ENCODE data around the gene SLC23A1.

The SLC23A1 gene

DNA sequence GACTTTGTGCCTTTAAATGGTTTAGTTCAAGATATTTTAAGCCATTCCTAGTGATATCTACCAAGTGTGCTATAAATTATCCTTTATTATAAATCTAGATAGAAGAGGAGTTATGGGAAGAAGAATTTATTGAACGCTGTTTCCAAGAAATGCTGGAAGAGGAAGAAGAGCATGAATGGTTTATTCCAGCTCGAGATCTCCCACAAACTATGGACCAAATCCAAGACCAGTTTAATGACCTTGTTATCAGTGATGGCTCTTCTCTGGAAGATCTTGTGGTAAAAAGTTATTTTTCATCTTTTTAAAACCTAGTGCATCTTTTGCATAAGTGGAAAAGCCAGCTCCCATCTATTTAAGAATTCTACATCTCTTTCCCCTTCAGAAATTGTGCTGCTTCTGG lies 18.6 kb downstream of the SLC23A1 start:
- no peak overlapping the region for H2AFZ ChIP-seq (ENCODE audit: low read length)
- H3K9me3 ChIP-seq (ENCODE audit: low read length): no peaks in the 10 kb centered on the region
- H3K4me1 ChIP-seq (ENCODE audit: insufficient read depth, low read length, severe bottlenecking): no peaks in the 10 kb centered on the region
- no peak overlapping the region for H3K4me2 ChIP-seq (ENCODE audit: low read length)
- H3K9me2 ChIP-seq (ENCODE audit: low read depth, low read length): no peaks in the 10 kb centered on the region
- peaks cover 4% of the 10 kb centered on the region; the same call in 1 of the 2 replicates for H4K20me1 ChIP-seq (ENCODE audit: insufficient read depth, low read length)
- no peaks in the 10 kb centered on the region for H3K27me3 ChIP-seq (ENCODE audit: insufficient read depth, low read length)
- peaks cover 65% of the 10 kb centered on the region for H3K36me3 ChIP-seq (ENCODE audit: insufficient read depth, low read length)
- H3K27ac ChIP-seq (ENCODE audit: low read depth, low read length, poor library complexity, severe bottlenecking): no peak overlapping the region
- TF ChIP-seq, protein P1, sequence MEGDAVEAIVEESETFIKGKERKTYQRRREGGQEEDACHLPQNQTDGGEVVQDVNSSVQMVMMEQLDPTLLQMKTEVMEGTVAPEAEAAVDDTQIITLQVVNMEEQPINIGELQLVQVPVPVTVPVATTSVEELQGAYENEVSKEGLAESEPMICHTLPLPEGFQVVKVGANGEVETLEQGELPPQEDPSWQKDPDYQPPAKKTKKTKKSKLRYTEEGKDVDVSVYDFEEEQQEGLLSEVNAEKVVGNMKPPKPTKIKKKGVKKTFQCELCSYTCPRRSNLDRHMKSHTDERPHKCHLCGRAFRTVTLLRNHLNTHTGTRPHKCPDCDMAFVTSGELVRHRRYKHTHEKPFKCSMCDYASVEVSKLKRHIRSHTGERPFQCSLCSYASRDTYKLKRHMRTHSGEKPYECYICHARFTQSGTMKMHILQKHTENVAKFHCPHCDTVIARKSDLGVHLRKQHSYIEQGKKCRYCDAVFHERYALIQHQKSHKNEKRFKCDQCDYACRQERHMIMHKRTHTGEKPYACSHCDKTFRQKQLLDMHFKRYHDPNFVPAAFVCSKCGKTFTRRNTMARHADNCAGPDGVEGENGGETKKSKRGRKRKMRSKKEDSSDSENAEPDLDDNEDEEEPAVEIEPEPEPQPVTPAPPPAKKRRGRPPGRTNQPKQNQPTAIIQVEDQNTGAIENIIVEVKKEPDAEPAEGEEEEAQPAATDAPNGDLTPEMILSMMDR (IDR thresholded peaks at IDR 0.05; ENCODE audit: low read length): no peak
- TF ChIP-seq EZH2 (IDR thresholded peaks at IDR 0.05; ENCODE audit: borderline replicate concordance, low read length): no peak
- H3K4me3 ChIP-seq (ENCODE audit: low read depth, low read length, poor library complexity, severe bottlenecking): no peak overlapping the region
- H3K9ac ChIP-seq (ENCODE audit: low read length): no peak overlapping the region
- peaks cover 20% of the 10 kb centered on the region for H3K79me2 ChIP-seq (ENCODE audit: insufficient read depth, low read length)
- H3F3A ChIP-seq (ENCODE audit: insufficient read depth, low read length): no peaks in the 10 kb centered on the region

DNA sequence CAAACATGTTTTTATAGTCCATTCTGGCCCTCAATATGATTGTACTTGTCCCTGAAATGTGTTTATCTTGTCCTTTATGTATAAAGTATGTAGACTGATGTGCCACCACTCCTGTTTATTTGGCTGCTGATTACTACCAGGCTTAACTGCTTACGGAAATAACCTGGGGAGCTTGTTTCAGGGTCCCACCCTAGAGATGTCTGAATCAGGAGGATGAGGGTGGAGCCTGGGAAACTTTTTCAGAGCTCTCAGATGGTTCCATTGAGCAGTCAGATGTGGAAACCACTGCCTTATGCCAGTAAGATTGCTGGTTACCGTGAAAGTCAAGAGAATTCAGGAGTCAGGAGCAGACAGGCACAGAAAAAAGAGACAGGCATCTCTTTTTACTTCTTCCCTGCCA lies 19.2 kb downstream of the SLC23A1 start:
- Histone ChIP-seq H4K20me1 (ENCODE audit: insufficient read depth, low read length) (peaks cover 4% of the 10 kb centered on the region; the same call in 1 of the 2 replicates), H3K4me2 (ENCODE audit: low read length) (no peak overlapping the region), H3K27ac (ENCODE audit: low read depth, low read length, poor library complexity, severe bottlenecking) (no peak overlapping the region), H3K4me1 (ENCODE audit: insufficient read depth, low read length, severe bottlenecking) (no peaks in the 10 kb centered on the region), H3F3A (ENCODE audit: insufficient read depth, low read length) (no peaks in the 10 kb centered on the region), H3K9ac (ENCODE audit: low read length) (no peak overlapping the region), H3K27me3 (ENCODE audit: insufficient read depth, low read length) (no peaks in the 10 kb centered on the region), H3K9me2 (ENCODE audit: low read depth, low read length) (no peaks in the 10 kb centered on the region), H2AFZ (ENCODE audit: low read length) (no peak overlapping the region), H3K4me3 (ENCODE audit: low read depth, low read length, poor library complexity, severe bottlenecking) (no peak overlapping the region), H3K36me3 (ENCODE audit: insufficient read depth, low read length) (peaks cover 61% of the 10 kb centered on the region), H3K79me2 (ENCODE audit: insufficient read depth, low read length) (peaks cover 20% of the 10 kb centered on the region), H3K9me3 (ENCODE audit: low read length) (no peaks in the 10 kb centered on the region)
- TF ChIP-seq, protein P1 (IDR thresholded peaks at IDR 0.05; ENCODE audit: low read length): no peak
- TF ChIP-seq EZH2 (IDR thresholded peaks at IDR 0.05; ENCODE audit: borderline replicate concordance, low read length): no peak

DNA sequence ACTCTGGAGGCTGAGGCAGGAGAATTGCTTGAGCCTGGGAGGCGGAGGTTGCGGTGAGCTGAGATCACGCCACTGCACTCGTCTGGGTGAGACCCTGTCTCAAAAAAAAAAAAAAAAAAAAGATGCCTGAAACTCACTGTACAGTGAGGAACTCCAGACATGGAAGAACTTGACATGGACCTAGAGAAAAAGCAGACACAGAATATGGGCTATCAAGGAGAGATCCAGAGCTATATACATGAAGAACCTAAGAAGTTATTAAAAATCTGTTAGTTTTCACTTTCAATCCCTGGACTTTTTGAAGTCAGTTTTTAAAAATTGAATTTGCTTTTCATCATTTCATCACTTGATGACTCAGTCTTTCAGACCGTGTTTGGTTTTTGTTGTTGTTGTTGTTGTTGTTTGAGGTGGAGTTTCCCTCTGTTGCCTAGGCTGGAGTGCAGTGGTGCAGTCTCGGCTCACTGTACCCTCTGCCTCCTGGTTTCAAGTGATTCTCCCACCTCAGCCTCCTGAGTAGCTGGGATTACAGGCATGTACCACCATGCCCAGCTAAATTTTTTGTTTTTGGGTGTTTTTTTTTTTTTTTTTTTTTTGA lies 21.2 kb downstream of the SLC23A1 start:
- H3K4me2 ChIP-seq (ENCODE audit: low read length): no peak overlapping the region
- peaks cover 64% of the 10 kb centered on the region for H3K36me3 ChIP-seq (ENCODE audit: insufficient read depth, low read length)
- H3K27ac ChIP-seq (ENCODE audit: low read depth, low read length, poor library complexity, severe bottlenecking): no peak overlapping the region
- no peak overlapping the region for H2AFZ ChIP-seq (ENCODE audit: low read length)
- H3K27me3 ChIP-seq (ENCODE audit: insufficient read depth, low read length): no peaks in the 10 kb centered on the region
- no peaks in the 10 kb centered on the region for H3K9me2 ChIP-seq (ENCODE audit: low read depth, low read length)
- TF ChIP-seq EZH2 (IDR thresholded peaks at IDR 0.05; ENCODE audit: borderline replicate concordance, low read length): no peak
- TF ChIP-seq, protein P1 (IDR thresholded peaks at IDR 0.05; ENCODE audit: low read length): no peak
- H3K9ac ChIP-seq (ENCODE audit: low read length): no peak overlapping the region
- H3K9me3 ChIP-seq (ENCODE audit: low read length): no peaks in the 10 kb centered on the region
- peaks cover 40% of the 10 kb centered on the region for H3K79me2 ChIP-seq (ENCODE audit: insufficient read depth, low read length)
- peaks cover 4% of the 10 kb centered on the region; the same call in 1 of the 2 replicates for H4K20me1 ChIP-seq (ENCODE audit: insufficient read depth, low read length)
- H3K4me3 ChIP-seq (ENCODE audit: low read depth, low read length, poor library complexity, severe bottlenecking): no peak overlapping the region
- H3K4me1 ChIP-seq (ENCODE audit: insufficient read depth, low read length, severe bottlenecking): no peaks in the 10 kb centered on the region
- no peaks in the 10 kb centered on the region for H3F3A ChIP-seq (ENCODE audit: insufficient read depth, low read length)
